Peyer's patch (tissue), 4 donors: Measurements from ENCODE around the gene CDK6.

Source experiments
- CTCF ChIP-seq, 6 experiments: fragments of 450-650 bp in 4 of 6; fragments of 200-600 bp in 2 of 6; sonication (generic) in 1 of 6; IDR thresholded peaks; one replicate each; pipeline ENCODE4 v1.5.1; 2017 to 2019; ENCODE audit warnings: antibody characterized with exemption in 6 of 6, mild to moderate bottlenecking in 3 of 6, moderate library complexity in 1 of 6
- POLR2A ChIP-seq, 2 donors: fragments of 450-650 bp; IDR thresholded peaks; one replicate each; pipeline ENCODE4 v1.5.1; 2017; ENCODE audit warnings: antibody characterized with exemption in 2 of 2, mild to moderate bottlenecking in 2 of 2, moderate library complexity in 2 of 2

- no peak for TF ChIP-seq CTCF (IDR thresholded peaks at IDR 0.05)
- no peak for TF ChIP-seq POLR2A (IDR thresholded peaks at IDR 0.05)
Measured at GRCh38 chr7:92799446-92800211, 36.7 kb downstream of the CDK6 start.
